DMS79 treated with DMSO at 0.1 percent for 48 hours (cell line): ENCODE measurements around the gene PXDN.

Experiments
- DNase-seq: peaks from one replicate; lab custom pipeline; 2025; lab: John Stamatoyannopoulos, UW

The PXDN gene

DNA sequence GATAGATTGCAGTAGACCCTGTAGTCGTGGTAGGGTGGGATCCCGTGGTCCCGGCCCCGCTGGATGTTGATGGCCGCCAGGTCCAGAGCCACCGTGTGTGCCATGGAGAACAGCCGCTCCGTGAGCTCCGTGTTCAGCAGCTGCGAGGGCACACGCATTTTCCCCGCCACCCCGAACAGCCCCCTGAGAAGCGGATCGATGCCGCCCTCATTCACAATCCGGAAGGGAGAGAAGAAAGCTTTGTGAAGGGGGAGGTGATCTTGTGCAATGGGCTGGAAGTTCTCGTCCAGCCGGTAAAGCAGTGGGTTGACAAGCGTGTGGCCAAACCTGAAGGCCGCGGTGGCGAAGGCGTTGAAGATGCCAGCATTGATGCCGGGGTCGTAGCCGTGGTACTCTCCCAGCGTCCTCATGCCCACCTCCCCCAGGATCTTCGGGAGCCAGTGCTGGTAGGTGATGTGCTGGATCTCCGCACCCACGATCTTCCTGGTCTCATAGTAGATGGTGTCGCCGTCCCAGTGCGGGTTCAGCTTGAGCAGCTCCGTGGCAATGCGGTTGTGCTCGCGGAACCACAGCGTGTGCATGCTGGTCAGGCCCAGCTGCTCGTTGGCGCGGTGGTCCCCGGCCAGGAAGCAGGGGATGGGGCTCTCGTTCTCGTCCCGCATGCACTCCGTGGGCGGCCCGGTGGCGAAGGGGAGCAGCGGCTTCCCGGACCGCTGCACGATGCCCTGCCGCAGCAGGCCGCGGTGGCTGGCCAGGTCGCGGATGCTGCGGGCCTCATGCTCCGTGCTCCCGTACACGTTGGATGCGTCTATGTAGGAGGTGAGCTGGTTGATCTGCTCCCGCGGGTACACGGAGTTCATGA, 95.8 kb downstream of the PXDN start:
- no peak for DNase-seq

GRCh38 chr2:1647417-1648240, 96.7 kb downstream of the PXDN start:
- DNase-seq: no peak

- DNase-seq: no peak
These were observed 98.4 kb downstream of the PXDN start for GRCh38 chr2:1645761-1646476.

- no peak for DNase-seq
These were observed 99.9 kb downstream of the PXDN start for GRCh38 chr2:1644427-1644826.

DNA sequence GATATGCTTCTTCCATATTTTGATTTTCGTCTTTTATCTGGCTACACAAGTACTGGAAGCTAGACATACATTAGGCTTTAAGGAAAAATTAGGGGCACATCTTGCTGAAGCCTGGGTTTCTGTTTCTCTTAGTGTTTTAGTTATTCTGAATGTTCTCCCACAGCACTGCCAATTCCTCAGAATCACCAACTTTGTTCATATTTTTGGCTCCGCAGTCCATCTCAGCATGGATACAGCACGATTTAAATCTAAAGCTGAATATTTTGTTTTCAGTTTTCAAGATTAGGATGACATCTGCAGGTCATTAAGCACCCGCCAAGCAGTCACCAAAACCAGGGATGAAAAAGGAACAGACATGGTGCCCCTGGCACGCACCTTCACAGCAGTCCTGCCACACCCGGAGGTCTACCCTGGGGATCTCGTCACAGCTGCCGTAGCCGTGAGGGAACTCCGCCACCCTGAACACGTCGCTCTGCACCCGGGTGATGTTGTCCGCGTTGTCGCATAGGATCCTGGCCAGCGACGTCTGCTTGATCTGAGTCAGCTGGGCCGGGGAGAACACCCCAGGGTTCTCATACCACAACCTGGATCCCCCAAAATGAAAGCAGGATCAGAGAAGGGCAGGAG, 101.2 kb downstream of the PXDN start:
- no peak for DNase-seq

GRCh38 chr2:1642066-1642861, 102.1 kb downstream of the PXDN start:
- no peak for DNase-seq

- DNase-seq: no peak
These were observed 102.8 kb downstream of the PXDN start for GRCh38 chr2:1641523-1641922.

GRCh38 chr2:1640301-1641135, 103.8 kb downstream of the PXDN start:
- no peak for DNase-seq

DNA sequence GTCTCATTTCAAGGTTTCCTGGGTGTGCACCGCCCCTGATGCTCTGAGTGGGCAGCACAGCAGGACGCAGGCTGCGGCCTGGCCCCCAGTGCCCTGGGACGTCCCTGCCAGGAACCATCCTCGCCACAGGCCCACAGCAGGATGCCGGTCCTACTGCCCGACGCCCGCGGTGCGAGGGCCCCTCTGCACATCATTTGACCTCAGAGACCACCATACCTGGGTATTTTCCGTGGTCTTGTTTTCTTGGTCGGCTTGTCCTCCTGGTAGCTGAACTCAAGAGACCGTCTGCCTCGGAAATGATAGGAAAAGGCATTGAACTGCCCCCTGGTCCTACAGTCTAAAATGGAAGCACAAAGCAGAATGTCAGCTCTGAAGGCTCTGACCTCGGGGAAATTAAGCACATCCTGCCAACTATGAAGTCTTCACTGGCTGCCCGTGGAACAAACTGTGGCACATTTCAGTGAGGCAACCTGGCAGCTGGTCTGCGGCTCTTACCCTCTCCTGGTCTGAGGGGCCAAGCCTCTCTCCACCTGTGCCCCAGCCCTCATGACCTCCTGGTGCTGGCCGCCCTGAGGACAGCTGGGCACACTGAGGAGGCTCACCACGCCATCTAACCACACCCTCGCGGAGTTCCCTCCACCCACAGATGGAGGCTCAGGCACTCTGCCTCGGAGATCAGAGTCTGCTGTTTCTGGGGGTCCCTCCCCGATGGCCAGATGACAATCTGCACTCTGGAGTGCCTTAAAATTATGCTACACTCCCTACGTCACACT, 105.0 kb downstream of the PXDN start:
- no peak for DNase-seq

GRCh38 chr2:1638281-1638860, 105.9 kb downstream of the PXDN start:
- no peak for DNase-seq

- DNase-seq: no peak
These were observed 107.4 kb downstream of the PXDN start for GRCh38 chr2:1636791-1637415.

DNA sequence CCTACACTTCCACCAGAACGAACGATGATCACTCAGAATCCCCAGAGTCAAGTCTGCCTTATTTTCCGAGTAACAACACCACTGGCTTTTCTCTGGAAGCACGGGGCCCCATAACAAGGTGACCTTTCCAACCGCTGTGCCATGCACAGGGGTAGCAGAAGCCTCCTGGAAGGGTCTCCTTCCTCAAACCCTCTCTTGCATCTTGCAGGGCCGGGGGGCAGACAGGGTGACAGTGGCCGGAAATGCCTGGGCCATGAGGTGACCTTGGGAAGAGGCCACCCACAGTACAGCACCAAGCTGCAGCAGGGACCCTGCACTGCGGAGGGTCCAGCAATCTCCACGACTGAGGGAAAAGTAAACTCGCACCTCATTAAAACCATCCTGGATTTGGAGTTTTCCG, 108.5 kb downstream of the PXDN start:
- DNase-seq: no peak

DNA sequence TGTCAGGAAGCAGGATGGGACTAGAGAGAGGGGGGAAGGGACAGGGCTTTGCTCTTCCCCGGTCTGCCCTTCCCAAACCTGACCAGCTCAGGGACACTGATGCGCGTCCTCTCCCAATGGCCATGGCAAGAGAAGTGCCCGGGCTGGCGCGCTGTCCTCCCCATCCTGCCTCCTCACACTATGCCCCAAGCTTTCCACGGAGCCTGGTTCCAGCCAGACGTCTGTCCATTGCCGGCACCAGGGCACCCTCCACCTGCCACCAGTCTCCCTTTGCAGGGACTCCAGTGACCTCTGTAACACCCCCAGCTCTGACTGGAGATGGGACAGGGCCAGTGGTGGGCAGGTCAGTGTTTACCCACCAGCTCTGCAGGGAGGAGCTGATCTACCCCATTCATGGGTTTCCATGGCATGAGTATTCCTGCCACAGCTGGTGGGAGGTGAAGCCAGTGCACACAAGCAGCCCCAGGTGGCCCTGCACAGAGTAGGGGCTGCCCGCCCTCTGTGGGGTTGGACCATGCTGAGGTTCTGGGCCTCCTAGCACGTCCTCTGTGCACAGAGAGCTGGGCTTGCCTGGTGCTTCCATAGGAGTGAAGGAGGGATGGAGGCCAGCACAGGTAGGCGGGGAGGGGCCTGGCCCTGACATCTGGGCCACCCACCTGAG, 109.5 kb downstream of the PXDN start:
- DNase-seq: no peak

DNA sequence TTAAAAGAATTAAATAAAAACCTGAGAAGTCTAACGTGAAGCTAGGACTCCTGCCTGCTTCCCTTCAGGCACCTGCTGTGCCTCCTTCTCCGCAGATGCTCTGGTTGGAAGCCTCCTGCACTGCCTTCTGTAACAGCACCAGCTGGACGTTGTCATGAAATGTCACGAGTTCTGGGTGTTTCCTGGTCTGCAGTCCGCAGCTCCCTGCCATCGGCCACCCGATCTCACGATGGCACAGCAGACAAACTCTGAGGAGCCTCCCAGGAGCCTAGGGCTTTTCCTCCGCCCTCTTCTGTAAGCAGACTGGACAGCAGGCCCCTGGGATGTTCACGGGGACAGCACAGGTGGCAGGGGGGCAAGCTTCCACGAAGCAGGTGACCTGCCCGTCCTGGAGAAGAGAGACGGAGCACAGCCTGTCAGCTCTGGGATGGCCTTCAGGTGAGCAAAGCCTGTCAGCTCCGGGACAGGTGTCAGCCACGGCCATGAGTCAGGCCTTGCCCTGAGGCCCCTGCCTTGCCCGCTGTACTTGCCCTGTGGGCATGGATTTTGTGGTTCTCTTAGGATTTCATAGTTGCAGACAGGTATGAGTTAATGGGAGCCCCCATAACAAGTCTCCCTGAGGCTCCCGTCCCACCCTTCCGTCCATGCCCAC, 110.3 kb downstream of the PXDN start:
- no peak for DNase-seq

DNA sequence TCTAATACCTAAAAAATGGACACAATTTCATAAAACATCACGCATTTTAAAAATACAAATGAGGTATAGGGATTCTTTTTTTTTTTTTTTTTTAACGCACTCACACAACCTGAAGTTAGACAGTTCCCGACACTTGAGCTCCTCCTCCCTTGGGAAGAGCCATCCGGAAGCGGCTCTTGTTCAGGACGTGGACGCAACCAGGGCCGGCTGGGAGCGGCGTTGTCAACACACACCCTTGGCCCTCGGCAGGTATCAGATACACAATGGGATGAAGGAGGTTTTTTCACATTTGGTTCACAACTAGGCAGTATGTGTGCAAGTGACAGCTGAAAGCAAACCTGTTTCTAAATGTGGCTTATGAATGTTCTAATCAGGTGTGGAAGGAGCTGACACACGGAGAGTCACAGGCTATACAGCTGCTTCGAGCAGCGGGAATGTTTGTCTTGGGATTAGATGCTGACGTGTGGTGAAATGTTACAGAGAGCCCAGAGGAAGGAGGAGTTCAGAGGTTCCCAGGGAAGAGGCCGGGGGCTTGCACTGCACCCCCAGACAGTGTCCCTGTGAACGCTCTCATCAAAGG, 111.1 kb downstream of the PXDN start:
- DNase-seq: no peak

DNA sequence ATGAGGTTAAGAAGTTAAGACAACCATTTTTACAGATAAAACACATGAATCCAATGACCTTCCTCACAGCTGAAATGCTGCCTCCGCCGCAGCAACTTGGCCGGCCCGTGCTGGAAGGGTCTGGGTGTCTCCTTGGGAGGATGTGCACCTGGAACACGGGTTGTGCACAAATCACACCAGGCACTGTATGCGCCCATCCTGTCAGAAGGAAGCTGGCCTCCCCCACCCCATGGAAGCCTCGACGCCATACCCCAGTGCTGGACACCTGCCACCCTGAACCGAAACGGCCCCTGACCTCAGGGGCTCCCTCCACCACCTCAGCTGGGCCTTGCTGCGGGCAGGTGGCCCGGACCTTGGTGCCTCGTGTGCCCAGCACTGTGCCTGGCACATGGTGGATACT, 111.8 kb downstream of the PXDN start:
- DNase-seq: no peak

DNA sequence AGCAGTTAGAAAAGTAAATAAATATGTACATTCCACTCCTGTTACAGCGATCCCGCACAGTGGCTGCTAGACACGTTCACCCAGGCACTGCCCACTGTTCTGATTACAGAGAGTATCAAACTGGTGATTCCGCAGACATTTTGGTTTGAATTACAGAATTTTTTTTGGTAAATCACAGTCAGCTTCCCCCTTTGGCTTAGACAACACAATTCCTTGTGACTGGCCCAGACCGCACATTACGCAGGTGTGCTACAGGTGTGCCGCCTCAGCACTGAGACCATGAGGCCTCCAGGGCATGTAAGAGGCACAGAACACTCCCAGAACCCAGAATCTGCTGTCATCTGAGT, 112.3 kb downstream of the PXDN start:
- peak; percentile 52 for DNase-seq
